Forelimb muscle (tissue), 1 donor: ENCODE results near the gene IL18RAP. TPM values are rescaled to one million over a fixed set of nuclear protein-coding genes. Genes with fewer than 3 reads are reported as not detected.

Experiments
- DNase-seq: peaks from one replicate; pipeline ENCODE4 v3.0.0-alpha.2; 2013; ENCODE audit warnings: low read depth
- polyA plus RNA-seq: library from polyadenylated mRNA; unstranded; fragments of 120-200 nt; gene quantifications from one replicate; pipeline ENCODE4 v1.2.1, GENCODE V29; 2013; ENCODE audit not compliant: insufficient read length

The IL18RAP gene
- polyA plus RNA-seq, 1 donor: 0.34 TPM

- DNase-seq: no peak
These were observed 37.5 kb downstream of the IL18RAP start for GRCh38 chr2:102460467-102460866.

DNA sequence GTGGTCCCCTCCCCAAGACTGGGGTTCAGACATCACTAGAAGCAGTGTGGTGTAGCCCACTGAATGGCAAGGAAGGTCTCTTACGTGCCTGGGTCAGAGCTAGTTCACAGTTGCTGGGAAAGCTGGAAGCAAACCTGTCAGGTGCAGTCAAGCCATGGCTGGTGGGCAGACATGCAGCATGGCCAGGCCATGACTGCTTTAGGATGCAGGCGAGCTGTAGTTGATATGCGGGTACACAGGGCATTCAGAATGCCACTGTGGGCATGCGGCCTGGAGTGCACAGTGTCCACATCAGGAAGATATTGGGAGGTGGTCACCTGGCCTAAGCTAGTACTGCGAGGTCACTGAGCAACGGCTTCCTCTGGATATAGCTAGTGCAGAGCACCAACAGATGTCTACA, 38.2 kb downstream of the IL18RAP start:
- no peak for DNase-seq

GRCh38 chr2:102463160-102463559, 40.2 kb downstream of the IL18RAP start:
- no peak for DNase-seq

DNA sequence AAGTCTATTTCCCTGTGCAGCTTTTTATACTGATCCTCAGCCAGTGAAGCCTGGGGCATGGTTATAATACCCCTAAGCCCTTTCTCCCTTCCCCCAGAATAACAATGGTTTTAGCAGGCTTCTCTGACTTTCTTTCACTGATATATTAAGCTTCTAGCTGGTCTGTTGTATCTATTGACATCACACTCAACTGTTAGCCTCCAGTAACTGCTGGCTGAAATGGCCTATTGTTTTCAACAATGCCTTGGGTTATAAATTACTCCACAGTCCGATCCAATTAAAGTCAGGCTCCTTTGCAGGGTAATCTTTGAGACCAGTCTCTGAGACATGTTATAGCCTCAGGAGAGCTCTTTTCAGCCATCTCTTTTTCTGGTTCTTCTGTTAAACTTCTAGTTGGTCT, 47.2 kb downstream of the IL18RAP start:
- no peak for DNase-seq

- DNase-seq: no peak
These were observed 50.1 kb downstream of the IL18RAP start, which contains the start of gene SLC9A4 for GRCh38 chr2:102473020-102473419. Gene SLC9A4 (plus strand): TSS chr2:102473226. CDS start chr2:102473760, 534 bp downstream.

DNA sequence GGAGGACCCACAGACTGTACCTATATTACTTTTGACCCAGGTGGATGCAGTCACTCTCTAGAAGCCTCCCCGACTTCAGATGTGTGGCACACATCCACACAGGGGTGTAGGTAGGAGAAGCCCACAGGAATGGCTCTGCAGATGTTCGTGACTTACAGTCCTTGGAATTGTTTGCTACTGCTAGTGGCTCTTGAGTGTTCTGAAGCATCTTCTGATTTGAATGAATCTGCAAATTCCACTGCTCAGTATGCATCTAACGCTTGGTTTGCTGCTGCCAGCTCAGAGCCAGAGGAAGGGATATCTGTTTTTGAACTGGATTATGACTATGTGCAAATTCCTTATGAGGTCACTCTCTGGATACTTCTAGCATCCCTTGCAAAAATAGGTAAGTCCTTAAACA, 50.7 kb downstream of the IL18RAP start:
- DNase-seq: no peak

GRCh38 chr2:102474785-102475184, 51.8 kb downstream of the IL18RAP start:
- no peak for DNase-seq

- no peak for DNase-seq
These were observed 55.9 kb downstream of the IL18RAP start for GRCh38 chr2:102478686-102479470.

GRCh38 chr2:102480285-102481195, 57.6 kb downstream of the IL18RAP start:
- no peak for DNase-seq

GRCh38 chr2:102481931-102482330, 59.0 kb downstream of the IL18RAP start:
- no peak for DNase-seq

DNA sequence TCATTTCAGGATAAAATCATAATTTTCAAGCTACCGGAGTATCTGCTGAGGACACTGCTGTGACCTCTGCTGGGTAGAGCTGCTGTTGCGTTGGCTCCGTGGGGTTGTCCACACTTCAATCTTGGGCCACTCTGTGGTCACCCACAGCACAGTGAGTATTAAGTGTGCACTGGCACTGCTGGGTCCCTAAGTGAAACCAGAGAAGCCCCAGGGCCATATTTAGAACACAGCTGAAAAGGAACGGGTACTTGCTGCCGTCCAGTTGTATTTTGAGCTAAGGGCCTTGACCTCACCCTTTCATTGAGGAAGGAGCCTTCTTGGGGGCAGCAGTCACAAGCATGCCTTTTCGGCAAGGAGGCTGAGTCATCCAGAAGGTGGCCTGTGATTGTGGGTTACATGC, 60.1 kb downstream of the IL18RAP start:
- no peak for DNase-seq

DNA sequence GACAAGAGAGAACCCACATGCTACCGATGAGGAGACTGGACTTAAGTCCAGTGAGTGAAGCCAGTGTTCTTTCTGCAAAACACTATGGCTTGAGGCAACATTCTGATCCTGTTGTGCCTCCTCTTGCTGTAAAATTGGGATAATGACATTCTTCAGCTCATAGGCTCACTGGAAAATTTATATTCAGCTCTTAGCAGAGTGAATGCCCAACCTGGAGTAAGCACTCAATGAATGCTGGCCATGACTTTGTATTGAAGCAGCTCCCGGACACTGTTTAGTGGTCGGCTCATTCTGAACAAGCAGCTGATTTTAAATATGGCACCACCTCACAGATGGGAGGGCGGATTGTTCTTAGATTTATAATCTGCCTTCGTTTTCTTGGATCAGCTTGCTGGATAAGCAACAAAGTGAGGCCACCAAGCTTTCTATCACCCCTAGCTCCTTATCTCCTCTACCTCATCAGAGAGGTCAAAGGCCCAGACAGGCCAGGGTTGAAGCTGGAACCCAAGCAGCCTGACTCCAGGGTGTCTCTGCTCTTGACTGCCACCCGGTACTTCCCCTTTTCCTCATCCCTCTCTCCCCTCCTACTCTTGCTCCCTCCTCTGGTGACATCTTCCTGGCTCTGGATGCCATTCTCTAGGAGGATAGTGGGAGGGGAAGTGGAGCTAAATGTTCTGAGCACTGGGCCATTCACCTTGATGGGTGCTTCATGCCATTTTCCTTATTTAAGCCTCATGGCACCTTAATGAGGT, 61.5 kb downstream of the IL18RAP start:
- no peak for DNase-seq

DNA sequence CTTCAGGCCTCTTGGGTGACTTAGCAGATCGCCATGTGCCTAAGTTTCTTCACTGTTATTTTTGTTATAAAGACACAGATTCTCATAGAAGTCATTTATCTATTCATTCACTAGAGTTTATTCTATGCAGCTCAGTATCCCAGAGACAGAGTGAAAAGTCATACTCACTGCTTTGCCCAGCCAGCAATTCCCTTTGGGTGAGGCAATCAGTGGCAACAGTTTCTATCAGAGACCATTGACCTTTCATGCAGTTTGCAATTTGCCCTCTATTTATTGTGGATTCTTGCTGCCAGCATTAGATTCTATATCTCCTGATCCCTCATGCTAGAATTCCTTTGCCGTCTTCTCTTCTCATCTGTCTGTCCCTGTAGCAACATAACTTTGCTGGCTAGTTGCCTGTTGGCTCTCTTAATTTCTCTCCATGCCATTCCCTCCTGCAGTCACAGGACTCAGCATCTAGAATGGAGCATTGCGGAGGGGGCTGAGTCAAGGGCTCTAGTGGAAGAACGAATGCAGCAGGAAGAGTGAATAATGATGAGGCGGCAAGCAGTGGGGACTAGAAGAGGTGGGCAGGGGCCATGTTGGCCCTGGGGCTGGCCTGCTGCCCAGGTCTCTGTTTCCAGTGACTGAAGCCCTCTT, 62.3 kb downstream of the IL18RAP start:
- DNase-seq: no peak

- no peak for DNase-seq
These were observed 64.2 kb downstream of the IL18RAP start for GRCh38 chr2:102486941-102487702.

DNA sequence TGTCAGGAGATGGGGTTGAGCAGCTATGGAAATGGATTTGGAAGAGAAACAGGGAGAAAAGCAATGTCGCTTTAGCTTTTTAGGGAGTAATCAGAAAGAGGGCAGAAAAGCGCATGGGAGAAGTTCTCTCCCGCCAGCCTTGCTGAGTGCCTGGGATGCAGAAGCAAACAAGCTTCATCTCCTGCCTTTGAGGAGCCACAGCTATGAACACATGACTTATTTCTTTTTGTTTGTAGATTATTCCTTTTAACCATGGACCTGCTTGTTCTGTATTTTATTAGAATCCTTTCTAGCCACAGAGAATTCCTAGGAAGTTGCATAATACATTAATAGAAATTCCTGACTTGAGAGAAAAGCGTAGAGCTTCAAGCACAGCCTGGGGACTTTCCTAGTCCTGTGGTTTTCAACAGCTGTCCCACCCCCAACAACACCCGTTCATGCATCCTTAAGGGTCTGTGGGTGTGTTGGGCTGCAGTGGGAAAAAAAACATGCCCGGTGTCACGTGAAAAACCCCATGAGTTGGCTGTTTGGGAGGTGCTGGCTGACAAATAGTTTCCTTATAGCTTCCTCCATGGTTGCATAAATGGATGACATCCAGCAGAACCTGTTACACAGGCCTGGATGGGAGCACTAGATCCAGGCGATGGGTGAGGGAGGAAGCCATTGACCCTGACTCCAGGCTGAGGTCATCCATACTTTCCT, 65.0 kb downstream of the IL18RAP start:
- no peak for DNase-seq

GRCh38 chr2:102489646-102490045, 66.7 kb downstream of the IL18RAP start:
- no peak for DNase-seq

GRCh38 chr2:102492006-102492405, 69.0 kb downstream of the IL18RAP start:
- DNase-seq: no peak

- DNase-seq: no peak
These were observed 71.6 kb downstream of the IL18RAP start for GRCh38 chr2:102494570-102494969.

- no peak for DNase-seq
These were observed 75.5 kb downstream of the IL18RAP start for GRCh38 chr2:102498414-102498813.

GRCh38 chr2:102499558-102499957, 76.6 kb downstream of the IL18RAP start:
- no peak for DNase-seq
